ENCODE measurements around the gene LRRD1.

LRRD1 gene

GRCh38 chr7:92178928-92179924 lies at the start of gene LRRD1:
LRRD1 (minus strand) TSS chr7:92179142; CDS start chr7:92165202, 13,940 bp downstream.
- H3K4me3 ChIP-seq (ENCODE audit: low read depth, low read length) = peak within 1 kb of the TSS; percentile 55
- TF ChIP-seq CTCF (IDR thresholded peaks at IDR 0.05; ENCODE audit: insufficient read depth, low read length, missing control alignments) = peak; percentile 98
- ChIA-PET CTCF (interaction anchor here (0.6 to 2.3 kb wide), 36 partner anchors 9 to 287 kb away, joined by 3 to 30 read pairs (median 5); partner anchors contain the start of genes ANKIB1, GATAD1 and KRIT1), POLR2A (interaction anchor here (1.0 kb wide), 1 partner anchor 268 kb away, joined by 3 read pairs; the partner anchor contains the start of gene GATAD1)
- DNase-seq (ENCODE audit: low read depth, low spot score) = peak; percentile 5

GRCh38 chr7:92228742-92229141 lies 49.8 kb upstream of the LRRD1 start:
- DNase-seq (ENCODE audit: low read depth, low spot score) = no peak
- POLR2A ChIA-PET = no interaction called here
- CTCF ChIA-PET = no interaction called here
- no peak overlapping the region for H3K4me3 ChIP-seq (ENCODE audit: low read depth, low read length)
- no peak for TF ChIP-seq CTCF (IDR thresholded peaks at IDR 0.05; ENCODE audit: insufficient read depth, low read length, missing control alignments)

- DNase-seq (ENCODE audit: low read depth, low spot score) = no peak
- no peak for TF ChIP-seq CTCF (IDR thresholded peaks at IDR 0.05; ENCODE audit: insufficient read depth, low read length, missing control alignments)
- ChIA-PET POLR2A (no interaction called here), CTCF (no interaction called here)
- H3K4me3 ChIP-seq (ENCODE audit: low read depth, low read length) = no peak overlapping the region
Observed at GRCh38 chr7:92228100-92228499, 49.2 kb upstream of the LRRD1 start.

DNA sequence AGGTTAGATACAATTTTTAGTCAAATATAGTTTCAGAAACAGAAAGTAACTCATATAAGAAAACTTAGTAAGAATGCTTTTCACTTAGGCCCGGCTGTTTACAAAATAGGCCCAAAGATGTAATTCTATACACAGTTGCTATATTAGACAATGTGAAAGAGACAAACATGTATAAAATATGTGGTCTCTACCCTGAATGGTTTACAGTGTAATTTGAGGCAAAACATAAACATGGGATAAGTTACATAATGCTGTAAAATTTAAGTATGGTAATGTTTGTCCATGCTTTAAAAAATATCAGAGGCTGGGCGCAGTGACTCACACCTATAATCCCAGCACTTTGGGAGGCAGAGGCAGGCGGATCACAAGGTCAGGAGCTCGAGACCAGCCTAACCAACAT lies 48.0 kb upstream of the LRRD1 start:
- ChIA-PET POLR2A (no interaction called here), CTCF (no interaction called here)
- no peak overlapping the region for H3K4me3 ChIP-seq (ENCODE audit: low read depth, low read length)
- no peak for DNase-seq (ENCODE audit: low read depth, low spot score)
- TF ChIP-seq CTCF (IDR thresholded peaks at IDR 0.05; ENCODE audit: insufficient read depth, low read length, missing control alignments) = no peak

DNA sequence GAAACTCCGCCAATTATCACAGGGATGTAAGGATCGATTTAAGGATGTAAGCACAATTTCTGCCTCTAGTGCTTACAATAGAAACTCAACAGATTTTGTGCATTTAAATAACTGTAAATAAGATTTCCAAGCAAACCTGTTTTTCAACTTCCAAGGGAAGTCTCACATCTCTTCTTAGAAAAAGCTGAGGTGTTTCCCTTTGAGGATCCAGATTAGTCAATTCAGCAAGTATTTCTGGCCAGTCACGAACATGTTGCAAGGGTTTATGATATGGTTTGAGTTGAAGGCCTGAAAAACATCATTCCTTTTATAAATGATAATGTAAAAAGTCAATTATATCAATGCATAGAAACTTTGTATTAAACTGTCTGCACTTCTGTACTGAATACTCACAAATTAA lies 42.8 kb upstream of the LRRD1 start:
- TF ChIP-seq CTCF (IDR thresholded peaks at IDR 0.05; ENCODE audit: insufficient read depth, low read length, missing control alignments) = no peak
- POLR2A ChIA-PET = no interaction called here

GRCh38 chr7:92206672-92207071 lies 27.7 kb upstream of the LRRD1 start:
- DNase-seq (ENCODE audit: low read depth, low spot score) = no peak
- CTCF ChIA-PET = no interaction called here

More for the DNA sequence above, 42.8 kb upstream of the LRRD1 start:
- no peak overlapping the region for H3K4me3 ChIP-seq (ENCODE audit: low read depth, low read length)
- DNase-seq (ENCODE audit: low read depth, low spot score) = no peak
- CTCF ChIA-PET = interaction anchor here (1.0 to 1.1 kb wide), 2 partner anchors 44 to 226 kb away, joined by 3 read pairs; partner anchors contain the start of gene GATAD1

More at GRCh38 chr7:92206672-92207071, 27.7 kb upstream of the LRRD1 start:
- H3K4me3 ChIP-seq (ENCODE audit: low read depth, low read length) = no peak overlapping the region
- POLR2A ChIA-PET = no interaction called here
- no peak for TF ChIP-seq CTCF (IDR thresholded peaks at IDR 0.05; ENCODE audit: insufficient read depth, low read length, missing control alignments)
